Activated CD4-positive, alpha-beta T cell treated with anti-CD3 and anti-CD28 coated beads for 36 hours (primary cell): ENCODE results near the gene SEL1L3. TPM values are rescaled to one million over a fixed set of nuclear protein-coding genes. Genes with fewer than 3 reads are reported as not detected.

Source experiments
- ATAC-seq: fragments of 200-7000 bp; cut with Tn5 transposase; one replicate; pipeline ENCODE4 v1.10.0; 2021; ENCODE audit warnings: mild to moderate bottlenecking, moderate library complexity
- CTCF ChIA-PET: fragments of 350-600 bp; sonication (Branson Sonifier 250); formaldehyde crosslinking; loops from one replicate; lab custom pipeline; 2021; ENCODE audit warnings: antibody characterized with exemption; lab: Charles Lee
- POLR2A ChIA-PET: fragments of 350-600 bp; sonication (Branson Sonifier 250); formaldehyde crosslinking; loops from one replicate; lab custom pipeline; 2021; ENCODE audit warnings: antibody characterized with exemption, inconsistent platforms; lab: Charles Lee
- DNase-seq: peaks from one replicate; pipeline ENCODE4 v3.0.0-alpha.2; 2020
- H3K27ac Mint-ChIP-seq: one replicate; pipeline ENCODE4 v1.8.0; 2021; ENCODE audit warnings: mixed read lengths
- H3K27me3 Mint-ChIP-seq: one replicate; pipeline ENCODE4 v1.8.0; 2021; ENCODE audit warnings: mixed read lengths
- H3K36me3 Mint-ChIP-seq: one replicate; pipeline ENCODE4 v1.8.0; 2021; ENCODE audit warnings: low read depth, mixed read lengths
- H3K4me1 Mint-ChIP-seq: one replicate; pipeline ENCODE4 v1.8.0; 2021; ENCODE audit warnings: mixed read lengths
- H3K4me3 Mint-ChIP-seq: one replicate; pipeline ENCODE4 v1.8.0; 2021; ENCODE audit warnings: mild to moderate bottlenecking, moderate library complexity, mixed read lengths
- H3K9me3 Mint-ChIP-seq: one replicate; pipeline ENCODE4 v1.8.0; 2021; ENCODE audit warnings: low read depth, mixed read lengths
- intact Hi-C, 2 experiments: fragments of 100-400 bp; cut with DNase I in 1 of 2; cut with micrococcal nuclease in 1 of 2; formaldehyde crosslinking; loops; one replicate each; pipeline versions ENCODE4 v1.14.2 to v1.15.1; 2022 to 2024; cut with DNase I, micrococcal nuclease
- total RNA-seq, 2 experiments: library from RNA; stranded (reverse); gene quantifications; one replicate each; pipeline ENCODE4 v1.2.3, GENCODE V29; 2021

The SEL1L3 gene
- total RNA-seq, 2 experiments from 2014 or later = 31.9 to 34.8 TPM

DNA sequence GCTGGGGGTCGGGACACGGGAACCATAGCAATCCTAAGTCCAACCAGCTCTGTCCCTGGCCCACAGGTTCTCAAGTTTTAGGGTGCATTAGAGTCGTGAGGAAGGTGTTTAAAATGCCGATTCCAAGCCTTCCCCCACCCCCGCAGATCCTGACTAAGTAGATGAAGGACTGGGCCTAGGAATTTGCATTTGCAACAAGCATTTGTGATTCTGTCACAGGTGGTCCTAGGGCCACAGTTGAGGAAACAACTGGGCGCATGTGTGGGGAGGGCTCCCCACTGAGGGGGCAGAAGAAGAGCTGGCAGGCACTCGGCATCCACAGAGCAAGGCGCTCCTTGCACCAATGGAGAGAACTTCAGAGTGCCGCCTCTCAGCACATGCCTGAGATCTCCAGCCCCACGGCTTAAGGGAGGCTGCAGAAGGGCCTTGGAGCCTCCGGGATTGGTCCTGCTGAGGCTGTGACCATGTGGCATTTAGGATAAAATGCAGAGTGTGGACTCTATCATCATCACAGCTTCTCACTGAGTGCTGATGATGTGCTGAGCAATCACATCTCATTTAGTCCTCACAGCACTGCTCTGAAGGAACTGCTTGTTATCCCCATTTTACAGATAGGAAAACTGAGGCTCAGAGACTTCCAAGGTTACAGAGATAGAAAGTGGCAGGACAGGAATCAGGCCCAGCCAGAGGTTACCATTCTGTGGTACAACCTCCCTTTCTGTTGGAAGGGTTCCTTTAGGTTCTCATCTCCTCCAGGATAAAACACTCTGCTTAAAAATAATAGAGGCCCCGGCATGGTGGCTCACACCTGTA is 16.7 kb downstream of the SEL1L3 start:
- no peaks in the 10 kb centered on the region for H3K9me3 Mint-ChIP-seq
- intact Hi-C loops = loop anchor here in 1 of 2 experiments (1.0 kb wide), 1 partner anchor 92 kb away; no protein-coding TSS in a partner anchor
- ChIA-PET POLR2A (interaction anchor here (0.7 kb wide), 1 partner anchor 93 kb away, joined by 3 read pairs; no protein-coding TSS in a partner anchor), CTCF (interaction anchor here (0.6 to 1.4 kb wide), 2 partner anchors 14 to 273 kb away, joined by 3 to 4 read pairs; no protein-coding TSS in a partner anchor)
- peak overlapping the region; percentile 33 for H3K27ac Mint-ChIP-seq
- H3K27me3 Mint-ChIP-seq = no peaks in the 10 kb centered on the region
- H3K36me3 Mint-ChIP-seq = peaks cover 15% of the 10 kb centered on the region
- H3K4me3 Mint-ChIP-seq = no peak overlapping the region
- H3K4me1 Mint-ChIP-seq = peaks cover 67% of the 10 kb centered on the region
- ATAC-seq = no peak
- DNase-seq = no peak

GRCh38 chr4:25844961-25845712 is 17.7 kb downstream of the SEL1L3 start:
- intact Hi-C loops = loop anchor here in 1 of 2 experiments (1.0 to 5.0 kb wide), 2 partner anchors 67 to 93 kb away; partner anchors contain the start of gene SMIM20
- CTCF ChIA-PET = interaction anchor here (1.4 kb wide), 1 partner anchor 15 kb away, joined by 4 read pairs; no protein-coding TSS in a partner anchor
- peak; percentile 60 for ATAC-seq
- Mint-ChIP-seq H3K27ac (peak overlapping the region; percentile 33), H3K4me1 (peaks cover 62% of the 10 kb centered on the region), H3K27me3 (no peaks in the 10 kb centered on the region), H3K4me3 (no peak overlapping the region), H3K36me3 (peaks cover 21% of the 10 kb centered on the region), H3K9me3 (no peaks in the 10 kb centered on the region)
- POLR2A ChIA-PET = interaction anchor here (0.7 kb wide), 1 partner anchor 93 kb away, joined by 3 read pairs; no protein-coding TSS in a partner anchor
- peak; percentile 23 for DNase-seq

- Mint-ChIP-seq H3K4me3 (no peak overlapping the region), H3K27me3 (no peaks in the 10 kb centered on the region), H3K9me3 (no peaks in the 10 kb centered on the region), H3K4me1 (peaks cover 54% of the 10 kb centered on the region), H3K27ac (peak overlapping the region; percentile 35), H3K36me3 (peaks cover 23% of the 10 kb centered on the region)
- ChIA-PET POLR2A (no interaction called here), CTCF (no interaction called here)
- intact Hi-C loops = loop anchor here in 1 of 2 experiments (5.0 kb wide), 1 partner anchor 69 kb away; the partner anchor contains the start of gene SMIM20
- DNase-seq (peak; percentile 21), ATAC-seq (peak; percentile 26)
These were observed 19.3 kb downstream of the SEL1L3 start for GRCh38 chr4:25843340-25844097.

DNA sequence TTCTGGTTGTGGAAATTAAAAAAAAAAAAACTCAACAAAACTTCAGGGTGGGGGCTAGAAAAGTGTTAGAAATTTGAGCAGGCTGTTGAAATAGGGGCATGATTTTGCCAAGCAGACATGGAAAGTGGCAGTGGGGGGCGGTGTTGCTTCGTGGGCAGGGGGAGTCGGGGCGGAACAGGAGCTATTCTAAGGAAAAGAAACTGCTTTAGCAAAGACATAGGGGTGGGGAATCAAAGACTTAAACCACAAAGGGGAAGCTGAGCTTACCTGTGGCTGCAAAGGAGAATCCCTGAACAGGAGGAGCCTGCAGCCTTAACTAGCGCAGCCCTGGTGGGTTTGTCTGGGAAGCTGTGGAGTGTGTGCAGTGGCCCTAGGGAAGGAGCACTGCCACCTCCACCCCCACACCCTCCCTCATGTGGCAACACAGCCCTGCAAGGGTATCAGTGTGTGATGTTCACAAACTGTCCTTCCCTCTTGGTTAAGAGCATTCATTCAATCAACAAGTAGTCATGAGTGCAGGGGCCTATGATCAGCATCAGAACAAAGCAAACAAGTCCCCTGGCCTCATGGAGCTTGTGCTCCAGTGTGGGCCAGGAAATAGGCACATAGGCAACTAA is 20.5 kb downstream of the SEL1L3 start:
- H3K27me3 Mint-ChIP-seq = no peaks in the 10 kb centered on the region
- DNase-seq = peak; percentile 57
- peak overlapping the region; percentile 20 for H3K27ac Mint-ChIP-seq
- ATAC-seq = peak; percentile 17
- H3K36me3 Mint-ChIP-seq = peaks cover 23% of the 10 kb centered on the region
- H3K4me1 Mint-ChIP-seq = peaks cover 42% of the 10 kb centered on the region
- intact Hi-C loops = loop anchor here in 1 of 2 experiments (5.0 kb wide), 1 partner anchor 70 kb away; the partner anchor contains the start of gene SMIM20
- POLR2A ChIA-PET = interaction anchor here (0.6 kb wide), 2 partner anchors 336 to 410 kb away, joined by 3 to 9 read pairs; no protein-coding TSS in a partner anchor
- no peak overlapping the region for H3K4me3 Mint-ChIP-seq
- no peaks in the 10 kb centered on the region for H3K9me3 Mint-ChIP-seq
- CTCF ChIA-PET = interaction anchor here (0.6 to 0.7 kb wide), 3 partner anchors 17 to 146 kb away, joined by 3 read pairs; no protein-coding TSS in a partner anchor

GRCh38 chr4:25839687-25840086 is 23.1 kb downstream of the SEL1L3 start:
- ATAC-seq = no peak
- H3K36me3 Mint-ChIP-seq = peaks cover 16% of the 10 kb centered on the region
- intact Hi-C loops = loop anchor here in 1 of 2 experiments (5.0 kb wide), 1 partner anchor 73 kb away; the partner anchor contains the start of gene SMIM20
- no peak for DNase-seq
- H3K4me1 Mint-ChIP-seq = peaks cover 30% of the 10 kb centered on the region
- ChIA-PET POLR2A (no interaction called here), CTCF (no interaction called here)
- H3K27me3 Mint-ChIP-seq = no peaks in the 10 kb centered on the region
- H3K9me3 Mint-ChIP-seq = no peaks in the 10 kb centered on the region
- H3K27ac Mint-ChIP-seq = no peak overlapping the region
- H3K4me3 Mint-ChIP-seq = no peak overlapping the region

- ChIA-PET POLR2A (no interaction called here), CTCF (no interaction called here)
- peaks cover 26% of the 10 kb centered on the region for H3K4me1 Mint-ChIP-seq
- ATAC-seq (no peak), DNase-seq (no peak)
- peaks cover 20% of the 10 kb centered on the region for H3K36me3 Mint-ChIP-seq
- H3K4me3 Mint-ChIP-seq = no peak overlapping the region
- H3K27ac Mint-ChIP-seq = no peak overlapping the region
- H3K27me3 Mint-ChIP-seq = no peaks in the 10 kb centered on the region
- no peaks in the 10 kb centered on the region for H3K9me3 Mint-ChIP-seq
- intact Hi-C loops = no loop called here
These were observed 23.6 kb downstream of the SEL1L3 start for GRCh38 chr4:25839233-25839632.

DNA sequence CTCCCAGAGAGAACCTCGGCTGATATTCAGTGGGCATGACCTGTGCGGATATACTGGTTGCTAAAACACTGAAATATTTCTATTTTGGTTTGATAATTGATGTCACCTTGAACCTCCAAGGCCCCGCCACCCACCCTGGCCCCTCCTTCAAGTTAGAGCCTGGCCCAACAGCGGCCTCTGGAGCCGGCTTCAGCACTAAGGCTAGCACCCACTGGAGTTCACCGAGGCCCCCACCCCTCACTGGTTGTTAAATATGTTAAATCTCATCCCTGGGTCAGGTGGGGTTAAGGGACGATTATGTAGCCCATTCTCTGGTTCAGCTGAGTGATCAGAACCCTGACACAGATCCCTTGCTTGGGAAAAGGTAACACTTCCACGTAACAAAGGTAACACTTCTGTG is 24.3 kb downstream of the SEL1L3 start:
- POLR2A ChIA-PET = no interaction called here
- H3K36me3 Mint-ChIP-seq = peaks cover 18% of the 10 kb centered on the region
- H3K4me1 Mint-ChIP-seq = peaks cover 19% of the 10 kb centered on the region
- ATAC-seq = no peak
- H3K27me3 Mint-ChIP-seq = no peaks in the 10 kb centered on the region
- H3K9me3 Mint-ChIP-seq = no peaks in the 10 kb centered on the region
- intact Hi-C loops = no loop called here
- no peak for DNase-seq
- CTCF ChIA-PET = interaction anchor here (0.6 kb wide), 1 partner anchor 293 kb away, joined by 3 read pairs; no protein-coding TSS in a partner anchor
- no peak overlapping the region for H3K27ac Mint-ChIP-seq
- no peak overlapping the region for H3K4me3 Mint-ChIP-seq

- intact Hi-C loops = no loop called here
- ATAC-seq (no peak), DNase-seq (no peak)
These were observed 25.7 kb downstream of the SEL1L3 start for GRCh38 chr4:25837107-25837506.

DNA sequence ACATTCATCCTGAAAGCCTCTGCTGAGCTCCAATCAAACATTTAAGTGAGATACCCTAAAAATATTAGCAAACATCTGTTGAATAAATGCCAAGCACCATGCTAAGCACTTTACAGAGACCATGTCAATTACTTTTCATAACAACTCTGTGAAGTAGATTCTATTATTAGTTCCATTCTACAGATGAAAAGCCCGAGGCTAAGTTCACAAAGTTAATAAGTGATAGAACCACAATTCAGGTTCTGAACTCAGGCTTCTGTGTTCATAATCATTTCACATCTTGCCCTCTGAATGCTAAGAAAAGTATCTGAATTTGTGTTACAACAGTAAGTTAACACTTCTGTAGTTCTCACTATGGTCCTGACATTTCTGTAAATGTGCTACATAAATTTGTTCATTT is 27.4 kb downstream of the SEL1L3 start:
- intact Hi-C loops = no loop called here
- CTCF ChIA-PET = no interaction called here
- Mint-ChIP-seq H3K9me3 (no peaks in the 10 kb centered on the region), H3K4me1 (no peaks in the 10 kb centered on the region), H3K27ac (no peak overlapping the region), H3K36me3 (peaks cover 24% of the 10 kb centered on the region), H3K4me3 (no peak overlapping the region), H3K27me3 (no peaks in the 10 kb centered on the region)
- DNase-seq (no peak), ATAC-seq (no peak)
- POLR2A ChIA-PET = no interaction called here

More at GRCh38 chr4:25837107-25837506, 25.7 kb downstream of the SEL1L3 start:
- Mint-ChIP-seq H3K4me1 (peaks cover 5% of the 10 kb centered on the region), H3K27ac (no peak overlapping the region), H3K9me3 (no peaks in the 10 kb centered on the region), H3K4me3 (no peak overlapping the region), H3K27me3 (no peaks in the 10 kb centered on the region), H3K36me3 (peaks cover 19% of the 10 kb centered on the region)
- CTCF ChIA-PET = interaction anchor here (0.6 to 1.3 kb wide), 3 partner anchors 15 to 64 kb away, joined by 3 to 4 read pairs (median 3); no protein-coding TSS in a partner anchor
- POLR2A ChIA-PET = no interaction called here

- ATAC-seq (no peak), DNase-seq (no peak)
- H3K36me3 Mint-ChIP-seq = peaks cover 20% of the 10 kb centered on the region
- intact Hi-C loops = no loop called here
- POLR2A ChIA-PET = no interaction called here
- CTCF ChIA-PET = no interaction called here
- no peaks in the 10 kb centered on the region for H3K27me3 Mint-ChIP-seq
- H3K4me3 Mint-ChIP-seq = no peak overlapping the region
- H3K9me3 Mint-ChIP-seq = no peaks in the 10 kb centered on the region
- no peak overlapping the region for H3K27ac Mint-ChIP-seq
- no peaks in the 10 kb centered on the region for H3K4me1 Mint-ChIP-seq
These were observed 28.2 kb downstream of the SEL1L3 start for GRCh38 chr4:25834411-25835107.
